Activated T-cell treated with anti-CD3 and anti-CD28 coated beads, Interleukin-2, amount 50 U/mL, for 72 hours (primary cell): ENCODE data around the gene B3GNT4. TPM values are rescaled to one million over a fixed set of nuclear protein-coding genes. Genes with fewer than 3 reads are reported as not detected.
A peak's percentile ranks its signal among the peaks of the same experiment; 100 is the strongest.

Source experiments
- ATAC-seq, 2 donors: fragments of 150-1000 bp; cut with Tn5 transposase; replicated peaks in 1 of 2; 2 replicates each; pipeline ENCODE4 v1.10.0; 2021; ENCODE audit warnings: moderate library complexity in 2 of 2, mild to moderate bottlenecking in 1 of 2
- DNase-seq, 2 donors: peaks; one replicate each; pipeline ENCODE4 v3.0.0; 2021 to 2022; ENCODE audit warnings: mixed read lengths in 1 of 2
- H3K27ac Mint-ChIP-seq: one replicate; pipeline ENCODE4 v1.8.0; 2022; ENCODE audit warnings: mild to moderate bottlenecking, moderate library complexity, mixed read lengths
- H3K27me3 Mint-ChIP-seq: one replicate; pipeline ENCODE4 v1.8.0; 2022; ENCODE audit warnings: low read depth, mixed read lengths
- H3K36me3 Mint-ChIP-seq, 2 donors: one replicate each; pipeline ENCODE4 v1.8.0; 2022; ENCODE audit warnings: mixed read lengths in 2 of 2, mild to moderate bottlenecking in 1 of 2; ENCODE audit not compliant: insufficient read depth in 2 of 2
- H3K4me1 Mint-ChIP-seq: one replicate; pipeline ENCODE4 v1.8.0; 2022; ENCODE audit warnings: low read depth, mixed read lengths
- H3K4me3 Mint-ChIP-seq, 2 donors: one replicate each; pipeline ENCODE4 v1.8.0; 2022; ENCODE audit warnings: mild to moderate bottlenecking in 2 of 2, mixed read lengths in 2 of 2, moderate library complexity in 2 of 2
- H3K9me3 Mint-ChIP-seq, 2 donors: one replicate each; pipeline ENCODE4 v1.8.0; 2022; ENCODE audit warnings: mixed read lengths in 2 of 2
- total RNA-seq, 2 donors: library from RNA; stranded (reverse); gene quantifications; one replicate each; pipeline ENCODE4 v1.2.3, GENCODE V29; 2022

The B3GNT4 gene
- total RNA-seq, 2 donors from 2014 or later = 0.55 to 1.1 TPM

DNA sequence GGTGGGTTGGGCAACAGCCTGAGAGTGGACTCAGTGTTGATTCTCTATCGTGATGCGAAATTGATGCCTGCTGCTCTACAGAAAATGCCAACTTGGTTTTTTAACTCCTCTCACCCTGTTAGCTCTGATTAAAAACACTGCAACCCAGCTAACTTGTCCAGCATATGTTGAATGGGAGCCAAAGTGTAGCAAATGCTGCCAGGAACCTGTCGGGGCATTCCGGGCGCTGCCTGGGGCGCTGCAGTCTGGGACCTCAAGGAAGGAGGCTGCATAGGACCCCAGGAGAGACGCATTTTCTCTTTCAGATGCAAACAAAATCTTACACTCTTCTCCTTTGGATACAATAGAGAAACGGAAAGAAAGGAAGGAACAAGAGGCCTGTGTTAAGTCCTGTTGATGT lies 3.9 kb downstream of the B3GNT4 start:
- Mint-ChIP-seq H3K4me3 (no peak overlapping the region), H3K27ac (no peak overlapping the region), H3K4me1 (peaks cover 9% of the 10 kb centered on the region), H3K27me3 (peaks cover 19% of the 10 kb centered on the region), H3K9me3 (no peaks in the 10 kb centered on the region), H3K36me3 (peaks cover 0 to 9% of the 10 kb centered on the region in 2 donors)
- no peak for ATAC-seq
- no peak for DNase-seq

GRCh38 chr12:122208073-122208820 lies 4.7 kb downstream of the B3GNT4 start:
- Mint-ChIP-seq H3K27me3 (peaks cover 10% of the 10 kb centered on the region), H3K4me3 (no peak overlapping the region), H3K27ac (peak overlapping the region; percentile 13), H3K36me3 (peaks cover 0 to 14% of the 10 kb centered on the region in 2 donors), H3K4me1 (peaks cover under 1% of the 10 kb centered on the region), H3K9me3 (no peaks in the 10 kb centered on the region)
- ATAC-seq (no peak), DNase-seq (no peak)

DNA sequence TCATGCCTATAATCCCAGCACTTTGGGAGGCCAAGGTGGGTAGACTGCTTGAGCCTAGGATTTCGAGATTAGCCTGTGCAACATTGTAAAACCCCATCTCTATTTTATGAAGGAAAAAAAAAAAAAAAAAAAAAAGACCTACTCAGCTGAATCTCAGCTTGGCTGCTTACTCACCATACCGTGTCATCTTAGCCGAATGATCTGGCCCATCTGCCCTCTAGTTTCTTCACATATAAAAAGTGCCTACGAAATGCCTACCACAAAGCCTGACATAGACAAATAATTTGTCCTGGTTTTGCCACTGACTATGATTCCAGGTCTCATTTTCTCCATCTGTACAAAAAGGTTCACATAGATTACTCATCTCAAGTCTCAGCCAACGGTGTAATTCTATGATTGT lies 12.3 kb downstream of the B3GNT4 start:
- H3K9me3 Mint-ChIP-seq = no peaks in the 10 kb centered on the region
- no peak overlapping the region for H3K4me3 Mint-ChIP-seq
- H3K36me3 Mint-ChIP-seq = peaks cover 8 to 32% of the 10 kb centered on the region in 2 donors
- peaks cover 5% of the 10 kb centered on the region for H3K4me1 Mint-ChIP-seq
- ATAC-seq (peak in 1 of 2 donors; percentile 64), DNase-seq (no peak)
- H3K27me3 Mint-ChIP-seq = no peaks in the 10 kb centered on the region
- H3K27ac Mint-ChIP-seq = peak overlapping the region; percentile 79

GRCh38 chr12:122216445-122216844 lies 12.9 kb downstream of the B3GNT4 start:
- Mint-ChIP-seq H3K4me3 (no peak overlapping the region), H3K27ac (peak overlapping the region; percentile 79), H3K36me3 (peaks cover 8 to 30% of the 10 kb centered on the region in 2 donors), H3K27me3 (no peaks in the 10 kb centered on the region), H3K9me3 (no peaks in the 10 kb centered on the region), H3K4me1 (peaks cover 5% of the 10 kb centered on the region)
- no peak for DNase-seq
- ATAC-seq = no peak

DNA sequence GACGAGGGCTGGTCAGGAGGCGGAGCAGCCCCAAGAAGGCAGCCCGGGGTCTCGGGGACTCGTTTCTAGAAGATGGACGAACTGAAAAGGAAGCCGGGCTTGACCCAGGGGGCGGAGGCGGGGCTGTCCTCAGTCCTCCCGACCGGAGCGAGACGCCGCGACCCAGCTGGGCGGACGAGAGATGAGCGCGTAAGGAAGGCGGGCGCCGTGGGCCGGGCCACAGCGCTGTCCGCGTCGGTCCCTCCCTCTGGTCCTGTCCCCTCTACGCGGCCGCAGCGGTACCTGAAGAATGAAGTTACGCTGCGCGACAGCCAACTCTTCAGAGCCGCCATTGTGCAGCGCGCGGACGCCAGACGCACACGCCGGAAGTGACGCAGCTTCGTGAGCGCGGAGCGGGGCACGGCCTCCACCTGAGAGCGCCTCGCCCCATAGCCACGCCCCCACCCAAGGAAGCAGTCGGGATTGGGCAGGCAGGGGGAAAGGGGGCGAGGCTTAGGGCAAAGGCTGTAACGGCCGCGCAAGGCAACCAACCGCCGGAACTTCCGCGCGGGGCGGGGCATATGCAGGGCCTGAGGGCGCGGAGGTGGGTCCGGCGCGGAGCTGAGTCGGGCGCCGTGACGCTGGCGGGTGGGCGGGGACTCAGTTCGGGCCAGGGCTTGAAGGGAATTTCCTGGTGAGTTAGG lies 22.3 kb downstream of the B3GNT4 start, which contains the start of gene DIABLO:
Gene DIABLO (minus strand): TSS at position 370 of the 683 bp plus-strand sequence. CDS start 38 bp downstream, at position 332.
- H3K9me3 Mint-ChIP-seq = no peaks in the 10 kb centered on the region
- H3K36me3 Mint-ChIP-seq = peaks cover 2 to 13% of the 10 kb centered on the region in 2 donors
- H3K4me3 Mint-ChIP-seq = peak within 1 kb of the TSS; percentile 94
- ATAC-seq (peak; percentile 90 to 91), DNase-seq (peak; percentile 100)
- no peaks in the 10 kb centered on the region for H3K27me3 Mint-ChIP-seq
- H3K27ac Mint-ChIP-seq = peak within 1 kb of the TSS; percentile 89
- H3K4me1 Mint-ChIP-seq = peaks cover 40% of the 10 kb centered on the region

DNA sequence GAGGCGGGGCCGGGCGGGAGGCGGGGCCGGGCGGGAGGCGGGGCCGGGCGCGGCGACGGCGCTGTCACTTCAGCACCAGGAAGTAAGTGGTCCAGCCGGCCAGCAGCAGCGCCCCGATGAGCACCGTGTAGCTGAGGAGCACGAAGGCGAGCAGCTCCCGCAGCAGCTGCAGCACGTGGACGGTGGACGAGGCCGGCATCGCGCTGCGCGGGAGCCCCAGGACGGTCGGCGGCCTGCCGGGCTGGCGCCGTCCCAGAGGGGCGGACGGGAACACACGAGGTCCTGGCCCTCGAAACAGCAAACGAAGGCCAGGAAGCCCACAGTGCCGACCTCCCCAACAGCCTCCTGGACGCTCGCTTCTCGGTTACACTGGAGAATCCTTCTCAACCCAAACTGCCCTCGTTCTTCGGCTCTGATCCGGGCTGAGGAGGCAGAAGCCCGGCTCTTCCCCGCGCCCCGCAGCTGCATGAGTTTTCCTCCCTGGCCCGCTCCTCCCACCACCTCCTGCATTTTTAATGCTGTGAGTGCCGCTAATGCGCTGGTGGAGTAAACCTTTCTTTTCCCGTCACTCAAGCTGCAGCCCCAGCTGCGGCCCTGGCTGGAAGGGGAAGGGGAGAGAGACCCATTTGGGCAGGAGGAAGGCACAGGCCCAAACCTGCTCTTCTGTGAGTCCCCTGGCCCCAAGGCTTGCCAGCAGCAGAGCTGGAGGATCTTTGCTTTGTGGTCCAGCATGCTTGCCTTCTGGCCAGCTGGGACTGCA lies 23.0 kb downstream of the B3GNT4 start:
- no peak overlapping the region for H3K27ac Mint-ChIP-seq
- H3K4me3 Mint-ChIP-seq = peak overlapping the region; percentile 72 to 83
- peaks cover 40% of the 10 kb centered on the region for H3K4me1 Mint-ChIP-seq
- DNase-seq = no peak
- no peaks in the 10 kb centered on the region for H3K27me3 Mint-ChIP-seq
- ATAC-seq = peak; percentile 64 to 68
- no peaks in the 10 kb centered on the region for H3K9me3 Mint-ChIP-seq
- peaks cover 2 to 13% of the 10 kb centered on the region in 2 donors for H3K36me3 Mint-ChIP-seq

DNA sequence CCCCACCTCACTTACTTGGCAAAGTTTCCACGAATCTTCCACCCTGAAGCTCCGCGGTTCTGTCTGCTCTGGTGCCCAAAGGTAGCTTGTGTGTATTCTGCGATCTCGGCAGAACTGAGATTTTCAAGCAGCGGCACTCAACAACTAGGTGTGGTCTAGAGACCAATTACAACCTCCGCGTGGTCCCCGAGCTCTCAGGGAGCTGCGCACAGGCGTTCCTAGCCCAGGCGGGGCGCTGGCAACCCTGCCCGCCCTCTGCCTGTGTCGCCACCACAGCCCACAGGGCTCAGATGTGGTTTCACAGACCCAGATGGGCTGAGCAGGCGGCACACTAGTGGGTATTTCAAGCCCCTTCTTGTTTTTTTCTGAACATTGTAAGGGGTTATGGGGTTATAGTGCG lies 23.8 kb downstream of the B3GNT4 start:
- DNase-seq = peak; percentile 21 to 65
- H3K9me3 Mint-ChIP-seq = no peaks in the 10 kb centered on the region
- ATAC-seq = no peak
- H3K4me1 Mint-ChIP-seq = peaks cover 40% of the 10 kb centered on the region
- peak overlapping the region; percentile 72 to 83 for H3K4me3 Mint-ChIP-seq
- no peak overlapping the region for H3K27ac Mint-ChIP-seq
- H3K27me3 Mint-ChIP-seq = no peaks in the 10 kb centered on the region
- peaks cover 2 to 12% of the 10 kb centered on the region in 2 donors for H3K36me3 Mint-ChIP-seq

GRCh38 chr12:122228092-122228491 lies 24.6 kb downstream of the B3GNT4 start:
- Mint-ChIP-seq H3K9me3 (no peaks in the 10 kb centered on the region), H3K4me3 (peak overlapping the region; percentile 55 to 83), H3K27me3 (no peaks in the 10 kb centered on the region), H3K27ac (no peak overlapping the region), H3K4me1 (peaks cover 35% of the 10 kb centered on the region), H3K36me3 (peaks cover 2 to 13% of the 10 kb centered on the region in 2 donors)
- DNase-seq (no peak), ATAC-seq (no peak)

- no peaks in the 10 kb centered on the region for H3K9me3 Mint-ChIP-seq
- H3K27ac Mint-ChIP-seq = no peak overlapping the region
- H3K4me3 Mint-ChIP-seq = no peak overlapping the region
- H3K4me1 Mint-ChIP-seq = peaks cover 18% of the 10 kb centered on the region
- DNase-seq = no peak
- H3K27me3 Mint-ChIP-seq = no peaks in the 10 kb centered on the region
- no peak for ATAC-seq
- peaks cover 4 to 5% of the 10 kb centered on the region in 2 donors for H3K36me3 Mint-ChIP-seq
Measured at GRCh38 chr12:122230798-122231197, 27.3 kb downstream of the B3GNT4 start.

DNA sequence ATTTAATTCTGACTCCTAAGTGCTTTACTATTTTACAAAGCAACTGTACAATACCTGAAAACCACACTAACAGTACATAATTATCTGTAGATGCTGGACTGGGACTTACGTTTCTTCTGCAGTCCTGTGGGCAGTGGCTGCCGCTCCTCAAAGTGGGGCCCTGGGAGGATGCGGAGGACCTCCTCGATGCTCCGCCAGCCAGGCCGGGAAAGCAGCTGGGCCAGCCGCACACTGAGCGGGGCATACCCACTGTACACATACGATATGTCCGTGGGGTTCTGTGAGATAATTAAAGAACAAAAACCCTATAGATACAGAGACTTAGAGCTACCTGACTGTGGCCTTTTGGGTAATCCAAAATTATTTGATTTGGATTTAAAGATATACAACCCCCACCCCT lies 29.2 kb downstream of the B3GNT4 start:
- H3K27me3 Mint-ChIP-seq = no peaks in the 10 kb centered on the region
- no peak overlapping the region for H3K4me3 Mint-ChIP-seq
- no peak overlapping the region for H3K27ac Mint-ChIP-seq
- no peak for DNase-seq
- no peak for ATAC-seq
- H3K36me3 Mint-ChIP-seq = peaks cover 7 to 8% of the 10 kb centered on the region in 2 donors
- no peaks in the 10 kb centered on the region for H3K9me3 Mint-ChIP-seq
- H3K4me1 Mint-ChIP-seq = peaks cover 6% of the 10 kb centered on the region

- Mint-ChIP-seq H3K36me3 (peaks cover 7 to 11% of the 10 kb centered on the region in 2 donors), H3K27me3 (no peaks in the 10 kb centered on the region)
Measured at GRCh38 chr12:122235741-122236140, 32.2 kb downstream of the B3GNT4 start.

DNA sequence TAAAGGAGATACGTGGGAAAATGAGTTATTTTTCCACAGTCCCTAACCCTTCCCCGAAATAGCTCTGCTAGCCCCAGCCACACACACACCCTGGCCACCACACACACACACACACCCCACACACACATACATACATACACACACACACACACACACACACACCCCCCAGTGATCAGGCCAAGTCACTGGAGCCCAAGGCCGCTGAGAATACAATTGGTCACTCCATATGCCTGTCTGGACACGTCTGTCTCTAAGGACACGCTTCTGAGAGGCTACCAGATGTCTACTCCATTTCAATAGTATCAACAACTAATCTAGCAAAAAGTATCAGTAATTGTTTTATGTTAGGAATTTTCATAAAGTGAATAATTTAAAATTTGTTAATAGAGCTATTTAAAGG lies 35.4 kb downstream of the B3GNT4 start:
- Mint-ChIP-seq H3K36me3 (peaks cover 6 to 7% of the 10 kb centered on the region in 2 donors), H3K27ac (no peak overlapping the region), H3K4me3 (no peak overlapping the region), H3K4me1 (peaks cover 4% of the 10 kb centered on the region), H3K27me3 (no peaks in the 10 kb centered on the region), H3K9me3 (no peaks in the 10 kb centered on the region)
- DNase-seq (no peak), ATAC-seq (no peak)

More at GRCh38 chr12:122235741-122236140, 32.2 kb downstream of the B3GNT4 start:
- no peak for ATAC-seq
- no peak for DNase-seq
- H3K4me3 Mint-ChIP-seq = no peak overlapping the region
- peak overlapping the region; percentile 54 for H3K27ac Mint-ChIP-seq
- no peaks in the 10 kb centered on the region for H3K9me3 Mint-ChIP-seq
- H3K4me1 Mint-ChIP-seq = no peaks in the 10 kb centered on the region

DNA sequence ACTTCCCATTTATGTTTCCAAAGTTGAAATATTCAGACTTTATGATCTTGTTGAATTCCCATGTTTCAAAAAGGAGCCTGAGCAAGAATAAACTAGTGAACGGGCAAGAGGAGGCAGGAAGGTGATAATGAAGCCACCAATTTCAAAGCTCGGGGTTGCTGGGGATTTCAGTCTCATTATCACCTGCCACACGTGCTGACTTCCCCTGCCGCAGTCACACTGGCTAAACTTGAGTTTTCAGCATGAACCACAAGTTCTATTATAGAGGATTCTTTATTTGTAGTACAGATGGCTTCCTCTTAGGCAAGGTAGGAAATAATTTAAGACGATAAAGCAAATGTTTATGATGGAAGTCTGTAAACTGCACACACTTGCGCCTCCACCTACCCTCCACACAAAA lies 40.5 kb downstream of the B3GNT4 start:
- H3K9me3 Mint-ChIP-seq = no peaks in the 10 kb centered on the region
- peaks cover 17% of the 10 kb centered on the region for H3K4me1 Mint-ChIP-seq
- peak in 1 of 2 donors; percentile 41 for ATAC-seq
- H3K27me3 Mint-ChIP-seq = no peaks in the 10 kb centered on the region
- peak overlapping the region; percentile 67 for H3K27ac Mint-ChIP-seq
- peaks cover 0 to 4% of the 10 kb centered on the region in 2 donors for H3K36me3 Mint-ChIP-seq
- peak overlapping the region; percentile 70 to 93 for H3K4me3 Mint-ChIP-seq
- DNase-seq = no peak
